Measurements from ENCODE around the gene GREM2. TPM values are rescaled to one million over a fixed set of nuclear protein-coding genes. Genes with fewer than 3 reads are reported as not detected.

GREM2 gene
- total and polyA plus RNA-seq, 9 of the 15 experiments (the other 6 are each of a cell fraction or from before 2014, with no cell fraction given), result 0.01 to 0.07 (median 0.05) TPM; not detected in 5

- no peak for TF ChIP-seq CBFB (CRISPR knock-in tag; IDR thresholded peaks at IDR 0.05)
Observed at GRCh38 chr1:240508201-240508600, 103.8 kb downstream of the GREM2 start (continued).

GRCh38 chr1:240506176-240506575 lies 105.8 kb downstream of the GREM2 start:
- ChIA-PET POLR2A (no interaction called here), CTCF (ENCODE audit: low intra/inter-chr PET ratio) (no interaction called here)
- Histone ChIP-seq H3K79me2 (ENCODE audit: control insufficient read depth, insufficient read depth, low read length) (no peaks in the 10 kb centered on the region), H3K36me3 (ENCODE audit: control insufficient read depth, insufficient read depth, low read length) (no peaks in the 10 kb centered on the region), H3K4me3 (no peak overlapping the region), H4K20me1 (replicated peaks; ENCODE audit: control insufficient read depth, insufficient read depth, low read length) (no peaks in the 10 kb centered on the region), H3K9ac (ENCODE audit: insufficient read depth in 1 of 2, low read depth in 2 of 2, low read length in 2 of 2) (no peak overlapping the region), H3K9me1 (ENCODE audit: control insufficient read depth, insufficient read depth, low read length) (no peaks in the 10 kb centered on the region), H2AFZ (ENCODE audit: low read depth, low read length) (no peak overlapping the region), H3K4me2 (ENCODE audit: insufficient read depth, low read length) (no peak overlapping the region), H3K9me3 (replicated peaks; ENCODE audit: control insufficient read depth, insufficient read depth, low read depth, low read length) (no peaks in the 10 kb centered on the region), H3K27me3 (ENCODE audit: control insufficient read depth in 2 of 2, insufficient read depth in 2 of 2, low read length in 2 of 2) (no peaks in the 10 kb centered on the region), H3K27ac (ENCODE audit: extremely low read depth, low read depth, low read length) (no peak overlapping the region), H3K4me1 (replicated peaks in 1 of 2; ENCODE audit: control insufficient read depth in 2 of 2, insufficient read depth in 2 of 2, low read length in 2 of 2) (no peaks in the 10 kb centered on the region)
- intact Hi-C loops (cut with micrococcal nuclease) (no loop called here), in situ Hi-C loops (cut with MboI) (no loop called here)
- no TSS peak for BruUV-seq (replicated peaks)
- ATAC-seq, result no peak
- no peak for FAIRE-seq
- WGBS (ENCODE audit: insufficient coverage, low coverage, missing lambda C conversion rate), result 7% methylated on average over 4 of the region's 4 CpGs
- no peak for DNase-seq (ENCODE audit: extremely low read depth in 1 of 4, low spot score in 3 of 4)
- TF ChIP-seq FOXM1 (IDR thresholded peaks at IDR 0.05; ENCODE audit: low read depth) (no peak), FOXM1 (CRISPR knock-in tag; IDR thresholded peaks at IDR 0.05; ENCODE audit: low read depth) (no peak), FOS (IDR thresholded peaks at IDR 0.05; ENCODE audit: extremely low read depth, insufficient read length) (no peak), NRF1 (conservative IDR thresholded peaks at IDR 0.05 in 1 of 2, IDR thresholded peaks at IDR 0.05 in 1 of 2) (no peak), JUNB (CRISPR knock-in tag; conservative IDR thresholded peaks at IDR 0.05) (no peak), FOXJ3 (CRISPR knock-in tag; IDR thresholded peaks at IDR 0.05) (no peak), TBL1XR1 (IDR thresholded peaks at IDR 0.05; ENCODE audit: low read length in 2 of 2) (no peak), CAMTA2 (CRISPR knock-in tag; conservative IDR thresholded peaks at IDR 0.05) (no peak), NFATC3 (IDR thresholded peaks at IDR 0.05) (no peak), ZBTB49 (CRISPR knock-in tag; IDR thresholded peaks at IDR 0.05; ENCODE audit: borderline replicate concordance) (no peak), ZNF197 (CRISPR knock-in tag; IDR thresholded peaks at IDR 0.05; ENCODE audit: low read depth) (no peak), LARP7 (IDR thresholded peaks at IDR 0.05) (no peak)
- TF ChIP-seq, protein P1, sequence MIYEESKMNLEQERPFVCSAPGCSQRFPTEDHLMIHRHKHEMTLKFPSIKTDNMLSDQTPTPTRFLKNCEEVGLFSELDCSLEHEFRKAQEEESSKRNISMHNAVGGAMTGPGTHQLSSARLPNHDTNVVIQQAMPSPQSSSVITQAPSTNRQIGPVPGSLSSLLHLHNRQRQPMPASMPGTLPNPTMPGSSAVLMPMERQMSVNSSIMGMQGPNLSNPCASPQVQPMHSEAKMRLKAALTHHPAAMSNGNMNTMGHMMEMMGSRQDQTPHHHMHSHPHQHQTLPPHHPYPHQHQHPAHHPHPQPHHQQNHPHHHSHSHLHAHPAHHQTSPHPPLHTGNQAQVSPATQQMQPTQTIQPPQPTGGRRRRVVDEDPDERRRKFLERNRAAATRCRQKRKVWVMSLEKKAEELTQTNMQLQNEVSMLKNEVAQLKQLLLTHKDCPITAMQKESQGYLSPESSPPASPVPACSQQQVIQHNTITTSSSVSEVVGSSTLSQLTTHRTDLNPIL (CRISPR knock-in tag; IDR thresholded peaks at IDR 0.05), result no peak

Data from K562 (cell line).